HG03378 (cell line): Measurements from ENCODE around the gene FXYD7.
"Not testable (repeated sequence)": the region's sequence is repeated elsewhere in the genome, so short reads cannot be mapped to it uniquely, and the experiment has no call there.

Experiments used
- ATAC-seq: cut with Tn5 transposase; IDR thresholded peaks from one replicate; pipeline ENCODE4 v1.9.1; 2021; ENCODE audit warnings: mild to moderate bottlenecking, moderate library complexity; ENCODE audit not compliant: unreplicated experiment

The FXYD7 gene

DNA sequence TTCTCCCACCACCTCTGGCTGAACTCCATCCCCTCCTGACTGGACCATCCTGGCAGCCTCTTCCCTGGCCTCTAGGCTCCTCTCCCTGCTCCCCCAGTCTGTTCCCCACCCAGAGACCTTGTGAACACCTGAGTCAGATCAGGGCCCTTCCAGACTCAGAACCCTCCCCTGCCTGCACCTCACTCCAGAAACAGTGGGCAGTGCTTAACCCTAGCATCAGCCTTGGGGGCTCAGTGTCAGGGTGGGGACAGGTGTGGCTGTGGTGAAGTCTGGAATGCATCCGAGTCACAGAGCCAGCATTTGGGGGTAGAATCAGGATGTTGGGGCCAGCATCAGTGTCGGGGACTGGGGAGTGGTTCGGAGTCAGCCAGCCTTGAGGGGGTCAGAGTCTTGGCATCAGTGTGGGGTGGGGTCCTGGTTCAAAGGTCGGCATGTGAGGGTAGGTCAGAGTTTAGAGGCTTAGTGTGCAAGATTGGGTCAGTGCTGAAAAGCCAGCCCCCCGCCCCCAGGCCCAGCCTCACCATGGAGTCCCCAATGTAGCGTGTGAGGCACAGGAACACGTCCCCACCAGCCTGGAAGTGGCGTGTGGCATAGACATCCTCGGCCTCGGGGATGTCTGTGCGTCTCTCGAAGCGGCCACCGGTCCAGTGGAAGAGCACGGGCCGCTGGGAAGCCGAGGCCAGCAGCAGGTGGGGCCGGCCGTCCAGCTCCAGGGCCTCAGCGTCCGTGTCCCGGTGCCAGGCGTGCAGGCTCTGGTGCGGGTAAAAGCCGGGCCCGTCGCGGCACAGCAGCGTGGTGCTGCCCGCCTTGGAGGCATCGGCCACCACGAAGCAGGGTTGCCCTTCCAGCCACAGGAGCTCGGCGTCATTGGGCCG lies 17.1 kb upstream of the FXYD7 start:
- ATAC-seq, result no peak

DNA sequence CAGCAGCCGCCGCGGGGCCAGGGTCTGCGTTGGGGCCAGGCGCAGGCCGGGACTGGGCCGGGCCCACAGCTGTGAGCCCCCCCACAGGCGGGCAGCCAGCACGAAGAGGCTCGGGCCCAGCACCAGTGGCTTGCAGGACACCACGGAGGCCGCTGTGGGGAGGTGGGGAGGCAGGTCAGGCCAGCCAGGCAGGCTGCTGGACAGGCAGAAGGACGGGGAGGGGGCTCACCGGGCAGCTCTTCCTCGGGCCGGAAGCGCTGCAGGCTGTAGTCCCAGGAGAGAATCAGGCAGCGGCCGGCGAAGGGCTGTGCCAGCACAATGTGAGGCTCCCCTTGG lies 16.5 kb upstream of the FXYD7 start:
- ATAC-seq, result no peak

DNA sequence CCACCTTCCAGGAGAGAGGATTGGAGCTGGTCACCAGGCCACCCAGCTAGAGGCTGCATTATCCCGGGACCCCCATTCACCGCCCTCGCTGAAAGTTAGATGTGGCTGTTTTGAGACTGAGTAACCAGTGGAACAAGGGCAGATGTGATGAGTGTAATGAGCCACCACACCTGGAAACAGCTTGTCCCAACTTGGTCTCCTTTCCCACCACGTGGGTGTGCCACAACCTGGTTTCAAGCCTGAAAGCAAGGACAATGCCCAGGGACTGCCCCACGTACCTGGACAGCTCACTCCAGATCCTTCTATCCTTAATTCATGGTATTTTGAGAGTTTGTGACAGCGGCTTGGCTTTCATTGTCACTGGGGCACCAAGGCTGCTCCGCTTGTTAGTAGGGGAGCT lies 15.2 kb upstream of the FXYD7 start:
- no peak for ATAC-seq

DNA sequence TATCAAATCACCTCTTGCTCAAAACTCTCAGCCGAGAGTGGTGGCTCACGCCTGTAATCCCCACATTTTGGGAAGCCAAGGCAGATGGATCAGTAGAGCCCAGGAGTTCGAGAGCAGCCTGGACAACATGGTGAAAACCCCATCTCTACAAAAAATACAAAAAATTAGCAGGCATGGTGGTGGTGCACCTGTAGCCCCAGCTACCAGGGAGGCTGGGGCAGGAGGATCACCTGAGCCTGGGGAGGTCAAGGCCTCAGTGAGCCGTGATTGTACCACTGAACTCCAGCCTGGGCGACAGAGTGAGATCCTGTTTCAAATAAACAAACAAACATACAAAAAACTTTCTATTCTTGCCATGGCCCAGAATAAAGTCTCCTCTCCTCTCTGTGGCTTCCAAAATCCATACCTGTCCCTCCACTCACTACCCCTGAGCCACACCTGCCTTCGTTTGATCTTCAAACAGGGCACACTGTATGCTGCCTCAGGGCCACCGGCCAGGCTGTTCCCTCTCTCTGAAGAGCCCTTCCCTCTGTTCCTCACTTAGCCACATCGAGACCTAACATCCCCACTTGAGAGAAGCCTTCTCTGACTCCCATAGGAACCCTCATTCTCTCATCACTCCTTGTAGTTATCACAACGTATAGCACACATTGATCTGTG lies 14.5 kb upstream of the FXYD7 start:
- no peak for ATAC-seq

DNA sequence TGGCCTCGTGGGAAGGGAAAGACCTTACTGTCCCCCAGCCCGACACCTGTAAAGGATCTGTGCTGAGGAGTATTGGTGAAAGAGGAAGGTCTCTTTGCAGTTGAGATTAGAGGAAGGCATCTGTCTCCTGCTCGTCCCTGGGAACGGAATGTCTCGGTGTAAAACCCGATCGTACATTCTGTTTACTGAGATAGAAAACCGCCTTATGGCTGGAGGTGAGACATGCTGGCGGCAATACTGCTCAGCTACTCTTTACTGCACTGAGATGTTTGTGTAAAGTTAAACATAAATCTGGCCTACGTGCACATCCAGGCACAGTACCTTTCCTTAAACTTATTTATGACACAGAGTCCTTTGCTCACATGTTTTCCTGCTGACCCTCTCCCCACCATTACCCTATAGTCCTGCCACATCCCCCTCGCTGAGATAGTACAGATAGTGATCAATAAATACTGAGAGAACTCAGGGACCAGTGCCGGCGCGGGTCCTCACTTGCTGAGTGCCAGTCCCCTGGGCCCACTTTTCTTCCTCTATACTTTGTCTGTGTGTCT lies 13.3 kb upstream of the FXYD7 start:
- ATAC-seq, result not testable (repeated sequence)

DNA sequence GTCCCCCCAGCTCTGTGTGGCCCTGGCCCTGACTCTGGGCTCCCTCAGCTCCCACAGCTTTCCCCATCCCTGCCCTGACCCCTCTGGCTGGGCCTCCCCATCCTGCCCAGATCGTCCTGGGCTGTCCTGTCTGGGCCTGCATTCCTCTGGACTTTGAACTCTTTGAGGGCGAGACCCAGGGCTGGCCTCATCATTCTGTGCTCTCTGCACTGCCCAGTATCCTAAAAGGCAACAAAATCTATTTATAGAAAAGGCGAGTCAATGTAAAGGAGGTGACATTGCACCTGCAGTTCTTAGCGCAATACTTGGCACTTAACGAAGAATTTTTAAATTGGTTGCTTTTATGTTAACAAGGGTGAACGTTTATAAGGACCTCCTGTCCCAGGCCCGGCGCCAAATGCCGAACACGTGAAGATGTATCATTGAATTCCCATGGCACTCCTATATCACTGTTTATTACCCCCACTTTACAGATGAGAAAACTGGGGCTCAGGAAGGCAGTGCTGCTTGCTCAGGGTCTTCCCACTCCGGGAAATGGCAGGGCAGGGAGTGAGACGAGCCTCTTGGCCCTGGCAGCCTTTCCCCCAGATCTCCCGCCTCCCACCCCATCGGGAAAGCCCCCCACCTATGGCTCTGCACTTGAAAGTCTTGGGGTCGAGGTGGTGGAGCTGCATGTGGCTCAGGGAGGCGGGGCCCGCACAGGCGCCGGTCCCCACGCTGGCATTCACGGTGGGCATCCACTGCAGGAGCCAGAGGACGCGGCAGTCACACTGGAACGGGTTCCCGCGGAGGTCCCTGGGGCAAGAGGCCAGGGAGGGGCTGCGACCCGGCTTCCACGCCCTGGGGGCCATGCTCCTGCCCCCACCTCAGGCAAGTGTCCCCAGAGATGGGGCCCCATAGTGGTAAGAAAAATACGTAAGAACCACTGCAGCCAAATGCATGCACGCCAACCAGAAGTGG lies 12.0 kb upstream of the FXYD7 start:
- no peak for ATAC-seq

DNA sequence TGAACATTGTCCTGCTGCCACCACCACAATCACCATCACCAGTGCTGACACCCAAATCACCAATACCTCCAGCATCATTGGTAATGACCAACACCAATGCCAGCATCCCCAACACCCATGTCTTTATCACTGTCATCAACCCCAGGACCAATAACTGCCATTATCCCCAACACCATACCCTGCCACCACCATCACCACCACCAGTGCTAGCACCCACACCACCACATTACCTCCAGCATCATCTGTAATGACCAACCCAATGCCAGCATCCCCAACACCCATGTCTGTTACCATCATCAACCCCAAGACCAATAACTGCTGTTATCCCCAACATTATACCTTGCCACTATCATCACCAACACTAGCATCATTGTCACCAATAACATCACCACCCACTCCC lies 10.8 kb upstream of the FXYD7 start:
- ATAC-seq, result no peak

DNA sequence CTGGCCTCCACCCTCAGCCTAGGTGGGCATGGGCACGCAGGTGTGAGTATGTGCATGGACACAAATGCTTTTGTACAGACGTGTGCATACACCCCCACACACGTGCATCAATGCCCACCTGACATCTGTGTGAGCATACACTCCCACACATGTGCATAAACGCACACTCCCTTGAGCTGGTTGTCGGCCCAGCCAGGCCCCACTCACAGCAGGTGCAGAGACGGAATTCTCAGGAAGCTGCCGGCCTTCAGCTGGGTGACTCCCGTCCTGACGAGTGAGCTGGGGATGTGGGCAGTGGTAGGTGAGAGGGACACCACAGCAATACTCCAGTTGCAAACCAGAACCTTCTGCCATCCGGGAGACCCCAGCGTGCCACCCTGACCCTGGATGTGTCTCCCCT lies 9.2 kb upstream of the FXYD7 start:
- ATAC-seq, result no peak

DNA sequence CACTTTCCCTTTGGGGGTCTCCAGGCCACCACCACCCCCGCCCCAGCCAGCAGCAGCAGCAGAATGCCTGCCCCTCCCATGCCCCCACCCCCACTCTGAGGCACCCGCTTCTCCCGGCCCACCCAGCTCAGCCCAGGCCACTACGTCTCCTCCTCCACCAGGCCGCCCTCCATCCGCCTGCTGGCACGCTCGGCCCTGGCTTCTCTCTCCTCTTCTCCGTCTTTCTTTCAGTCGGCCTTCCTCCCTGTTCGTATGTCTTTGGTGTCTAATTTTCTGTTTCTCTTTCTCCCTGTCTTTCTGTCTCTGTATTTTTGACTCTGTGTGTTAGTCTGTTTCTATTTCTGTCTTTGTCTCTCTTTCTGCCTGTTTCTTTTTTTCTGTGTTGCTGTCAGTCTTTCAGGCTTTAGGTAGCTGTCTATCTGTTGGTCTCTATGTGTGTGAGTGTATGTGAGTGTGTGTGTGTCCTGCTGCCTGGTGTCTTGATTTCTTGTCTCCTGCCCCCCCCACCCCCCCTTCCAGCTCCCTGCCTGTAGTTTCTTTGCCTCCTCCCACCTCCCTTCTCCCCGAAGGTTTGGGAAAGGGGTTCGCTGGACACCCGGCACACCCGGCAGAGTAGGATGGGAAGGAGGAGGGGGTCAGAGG lies 8.3 kb upstream of the FXYD7 start, which contains the start of gene LGI4:
Gene LGI4 (minus strand): TSS at position 459 of the 642 bp plus-strand sequence. CDS start 379 bp downstream, at position 80.
- ATAC-seq, result no peak

DNA sequence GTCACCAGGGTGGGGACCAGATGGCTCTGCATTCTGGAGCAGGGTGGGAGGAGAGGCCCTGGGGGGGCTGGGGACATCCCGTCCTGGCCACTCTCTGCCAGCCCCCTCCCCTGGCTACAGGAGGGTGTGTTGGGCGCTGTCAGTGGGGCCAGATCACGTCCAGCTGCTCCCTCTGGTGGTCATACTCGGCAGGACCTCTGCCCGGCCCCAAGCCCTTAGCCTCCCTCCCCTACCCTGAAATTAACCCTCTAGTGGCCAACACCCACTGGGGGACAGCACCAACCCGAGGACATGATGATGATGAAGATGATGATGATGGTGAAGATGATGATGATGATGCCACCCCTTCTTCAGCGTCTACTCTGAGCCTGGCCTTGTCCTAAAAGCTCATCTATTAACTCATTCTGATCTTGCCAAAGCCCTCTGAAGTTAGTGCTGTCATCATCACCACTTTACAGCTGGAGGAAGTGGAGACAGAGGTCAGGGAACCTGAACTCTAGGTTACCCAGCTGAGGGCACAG lies 7.6 kb upstream of the FXYD7 start:
- no peak for ATAC-seq

DNA sequence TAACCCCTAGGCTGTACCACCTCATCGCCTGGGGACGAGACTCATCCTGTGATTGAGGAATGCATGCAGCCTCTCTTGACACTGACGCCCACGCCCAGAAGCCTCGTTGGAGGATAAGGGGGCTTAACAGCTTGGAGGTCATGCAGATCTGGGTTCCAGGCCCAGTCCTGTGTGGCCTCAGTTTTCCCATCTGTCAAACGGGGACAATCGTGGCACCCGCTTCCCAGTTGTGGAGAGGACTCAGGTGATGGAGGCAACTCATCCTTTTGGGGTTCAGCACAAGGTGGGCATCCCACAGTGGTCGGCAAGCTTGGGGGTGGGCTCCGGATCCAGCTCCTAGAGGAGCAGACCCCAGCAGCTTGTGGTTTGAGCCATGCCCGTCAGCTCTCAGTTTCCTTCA lies 6.8 kb upstream of the FXYD7 start:
- no peak for ATAC-seq

DNA sequence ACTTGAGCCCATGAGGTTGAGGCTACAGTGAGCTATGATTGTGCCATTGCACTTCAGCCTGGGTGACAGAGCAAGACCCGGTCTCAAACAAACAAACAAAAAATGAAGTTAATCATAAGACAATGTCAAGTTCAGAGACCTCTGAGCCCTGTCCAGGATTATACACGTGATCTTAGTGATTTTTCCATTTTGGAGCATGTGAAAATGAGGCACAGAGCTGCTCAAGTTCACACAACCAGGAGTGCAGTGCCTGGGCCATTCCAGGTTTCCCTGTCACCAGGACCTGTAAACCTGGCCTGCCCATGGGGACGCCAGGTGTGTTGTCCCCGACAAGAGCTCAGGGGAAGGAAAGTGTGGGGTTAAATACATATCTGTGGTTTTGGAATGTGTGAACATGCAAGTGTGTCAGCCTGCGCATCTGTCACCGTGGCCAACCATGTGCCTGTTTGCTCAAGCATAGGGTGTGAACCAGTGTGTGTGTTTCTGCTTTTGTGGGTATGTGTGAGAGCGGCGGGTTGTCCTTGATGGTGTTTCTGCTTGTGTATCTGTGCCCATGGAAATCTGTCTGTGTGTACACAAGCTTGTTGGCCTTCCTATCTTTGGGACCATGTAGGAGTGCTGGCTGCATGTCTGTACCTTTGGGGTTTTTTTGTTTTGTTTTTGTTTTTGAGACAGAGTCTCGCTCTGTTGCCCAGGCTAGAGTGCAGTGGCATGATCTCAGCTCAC lies 5.9 kb upstream of the FXYD7 start:
- ATAC-seq, result no peak

DNA sequence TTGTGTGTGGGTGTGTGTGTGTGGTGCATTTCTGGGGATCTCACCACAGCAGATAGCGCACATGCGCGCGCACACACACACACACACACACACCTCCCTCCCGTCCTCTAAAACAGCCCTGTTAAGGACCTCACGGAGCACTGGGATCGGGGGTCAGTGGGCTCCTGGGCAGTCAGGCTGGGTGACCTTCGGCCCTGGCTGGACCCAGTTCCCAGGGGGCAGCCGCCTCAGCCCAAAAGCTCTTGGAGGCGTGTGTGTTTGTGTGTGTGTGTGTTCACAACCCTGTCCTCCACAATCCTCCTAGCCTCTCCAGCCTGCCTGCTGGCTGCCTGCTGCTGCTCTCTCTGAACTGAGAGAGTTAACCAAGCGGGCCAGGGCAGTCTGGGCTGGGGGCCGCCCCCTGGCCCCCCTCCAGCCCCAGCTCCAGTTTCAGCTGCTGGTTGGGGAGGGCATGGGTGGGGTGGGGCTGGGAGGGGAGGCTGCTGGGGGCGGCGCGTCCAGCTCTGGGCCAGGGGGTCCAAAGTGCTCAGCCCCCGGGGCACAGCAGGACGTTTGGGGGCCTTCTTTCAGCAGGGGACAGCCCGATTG lies 4.7 kb upstream of the FXYD7 start, which contains the start of gene FXYD1:
Gene FXYD1 (plus strand): TSS at position 520 of the 588 bp plus-strand sequence. CDS start 1,256 bp downstream, outside the sequence.
- no peak for ATAC-seq

DNA sequence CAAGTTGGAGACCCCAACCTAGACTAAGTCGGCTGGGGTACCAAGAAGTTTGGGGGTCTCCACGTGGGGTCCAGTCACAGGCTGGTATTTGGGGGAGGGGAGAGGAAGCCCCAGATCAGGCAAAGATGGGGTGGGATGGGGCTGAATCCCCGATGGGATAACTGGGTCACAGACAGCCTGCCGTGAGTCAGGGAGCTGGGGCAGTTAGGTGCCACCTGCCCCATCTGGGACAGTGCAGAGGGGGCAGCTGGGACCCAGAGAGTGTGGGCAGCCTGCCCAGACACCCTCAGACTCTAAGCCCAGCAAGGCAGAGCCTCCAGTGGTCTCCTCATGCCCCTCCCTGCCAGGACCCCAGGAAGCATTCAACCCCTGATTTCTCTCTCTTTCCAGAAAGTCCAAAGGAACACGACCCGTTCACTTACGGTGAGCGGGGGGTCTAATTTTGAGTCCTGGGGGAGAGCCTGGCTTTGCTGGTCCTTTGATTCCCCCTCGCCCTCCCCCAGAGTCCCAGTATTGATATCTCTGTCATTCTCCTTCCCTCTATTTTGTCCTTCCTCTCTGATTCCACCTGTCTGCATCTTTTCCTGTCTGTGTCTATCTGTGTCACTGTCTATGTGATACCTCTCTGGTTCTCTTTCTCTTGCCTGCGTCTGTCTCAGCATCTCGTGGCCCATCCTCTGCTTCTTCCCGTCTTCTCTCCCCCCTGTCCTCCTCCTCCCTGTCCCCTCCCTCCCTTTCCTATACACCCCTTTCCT lies 2.7 kb upstream of the FXYD7 start:
- no peak for ATAC-seq

DNA sequence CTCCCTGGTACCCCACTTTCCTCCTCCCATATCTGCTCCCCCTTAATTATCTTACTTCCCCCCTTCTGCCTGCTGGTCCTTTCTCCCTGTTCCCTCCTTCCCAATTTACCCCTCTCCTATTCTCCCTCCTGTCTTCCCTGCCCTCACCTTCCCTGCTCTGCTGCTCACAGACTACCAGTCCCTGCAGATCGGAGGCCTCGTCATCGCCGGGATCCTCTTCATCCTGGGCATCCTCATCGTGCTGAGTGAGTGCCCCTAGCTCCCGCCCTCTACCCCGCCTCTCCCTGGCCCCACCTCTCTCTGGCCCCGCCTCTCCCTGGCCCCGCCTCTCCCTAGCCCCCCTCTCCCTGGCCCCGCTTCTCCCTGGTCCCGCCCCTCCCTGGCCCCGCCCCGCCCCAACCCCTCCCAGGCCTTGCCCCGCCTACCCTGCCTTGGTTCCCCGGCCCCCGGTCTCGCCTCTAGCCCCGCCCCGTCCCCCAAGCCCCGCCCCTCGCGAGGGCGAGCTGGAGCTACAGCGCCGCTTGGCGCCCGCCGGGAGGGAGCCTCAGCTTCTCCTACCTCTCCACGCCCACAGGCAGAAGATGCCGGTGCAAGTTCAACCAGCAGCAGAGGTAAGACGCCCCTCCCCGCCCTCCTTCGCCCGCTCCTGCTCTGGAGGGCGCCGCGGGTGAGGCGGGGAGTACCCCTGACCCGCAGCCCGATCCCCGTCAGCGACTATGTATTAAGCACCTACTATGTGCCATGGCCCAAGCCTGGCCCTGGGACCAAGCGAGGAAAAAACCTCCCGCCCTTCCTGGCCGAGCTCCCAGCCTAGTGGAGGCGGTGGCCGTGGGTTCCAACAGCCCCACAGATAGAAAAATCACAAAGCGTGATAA lies 1.9 kb upstream of the FXYD7 start:
- no peak for ATAC-seq

DNA sequence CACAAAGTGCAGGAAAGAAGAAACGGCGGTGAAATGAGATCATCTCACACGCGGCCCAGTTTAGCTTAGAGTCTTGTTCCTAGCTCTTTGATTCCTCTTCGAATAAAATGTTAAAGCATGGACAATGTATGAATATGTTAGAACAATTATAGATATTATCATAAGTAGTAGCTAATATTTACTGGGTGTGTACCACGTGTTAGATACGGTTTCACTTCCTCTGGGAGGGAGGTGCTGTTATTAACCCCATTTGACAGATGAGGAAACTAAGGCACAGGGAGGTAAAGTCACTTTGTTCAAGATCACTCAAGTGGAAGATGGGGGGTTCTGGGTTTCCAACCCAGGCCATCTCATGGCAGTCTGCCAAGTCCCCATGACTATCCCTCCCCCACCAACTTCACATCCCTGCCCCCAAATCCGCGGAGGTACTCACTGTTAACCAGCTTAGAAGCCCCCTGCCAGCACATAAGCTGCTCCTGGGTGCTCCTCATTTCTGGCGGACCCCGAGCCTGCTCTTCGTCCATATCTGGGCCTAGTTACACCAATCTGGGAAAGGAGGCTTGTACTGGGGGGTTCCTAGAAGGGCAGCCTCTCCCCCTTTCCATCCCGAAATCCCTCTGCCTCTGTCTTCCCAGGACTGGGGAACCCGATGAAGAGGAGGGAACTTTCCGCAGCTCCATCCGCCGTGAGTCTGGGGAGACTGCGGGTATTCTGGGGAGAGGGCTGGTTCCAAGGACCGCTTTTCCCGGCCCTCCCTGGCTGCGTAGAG lies 1.0 kb upstream of the FXYD7 start:
- ATAC-seq, result no peak
